ENCODE measurements around the gene LRRC73. TPM values are rescaled to one million over a fixed set of nuclear protein-coding genes. Genes with fewer than 3 reads are reported as not detected.
"Not testable (repeated sequence)": the region's sequence is repeated elsewhere in the genome, so short reads cannot be mapped to it uniquely, and the experiment has no call there.

Gene LRRC73
- total and polyA plus RNA-seq, 4 donors = 0.08 to 0.99 (median 0.10) TPM; not detected in 1

GRCh38 chr6:43467265-43467664 lies 42.9 kb downstream of the LRRC73 start:
- H3K27ac ChIP-seq (ENCODE audit: low read depth in 1 of 2, low read length in 2 of 2); H3K9me3 ChIP-seq (ENCODE audit: control insufficient read depth in 4 of 4, low read length in 3 of 4); H3K36me3 ChIP-seq (ENCODE audit: control insufficient read depth in 4 of 4, insufficient read depth in 3 of 4, low read depth in 1 of 4, low read length in 3 of 4); H3K9ac ChIP-seq (ENCODE audit: low read depth in 1 of 2, low read length in 2 of 2); H3K4me3 ChIP-seq (ENCODE audit: low read depth in 1 of 3, low read length in 3 of 3); H3K27me3 ChIP-seq (ENCODE audit: control insufficient read depth in 4 of 4, insufficient read depth in 4 of 4, low read length in 3 of 4); DNase-seq (ENCODE audit: low spot score); H3K4me1 ChIP-seq (ENCODE audit: control insufficient read depth in 4 of 4, insufficient read depth in 4 of 4, low read length in 3 of 4): not testable (repeated sequence)
- 63% methylated on average over 5 of the region's 5 CpGs for WGBS

GRCh38 chr6:43465948-43466347 lies 44.2 kb downstream of the LRRC73 start:
- H3K9me3 ChIP-seq (ENCODE audit: control insufficient read depth in 4 of 4, low read length in 3 of 4) = no peaks in the 10 kb centered on the region
- H3K36me3 ChIP-seq (ENCODE audit: control insufficient read depth in 4 of 4, insufficient read depth in 3 of 4, low read depth in 1 of 4, low read length in 3 of 4) = no peaks in the 10 kb centered on the region
- H3K27ac ChIP-seq (ENCODE audit: low read depth in 1 of 2, low read length in 2 of 2) = no peak overlapping the region
- H3K9ac ChIP-seq (ENCODE audit: low read depth in 1 of 2, low read length in 2 of 2) = no peak overlapping the region
- H3K4me3 ChIP-seq (ENCODE audit: low read depth in 1 of 3, low read length in 3 of 3) = no peak overlapping the region
- WGBS = 68% methylated on average over 2 of the region's 2 CpGs
- TF ChIP-seq FOXA2 (IDR thresholded peaks at IDR 0.05) (no peak), TAF1 (conservative IDR thresholded peaks at IDR 0.05) (no peak), GABPA (IDR thresholded peaks at IDR 0.05 in 1 of 2, conservative IDR thresholded peaks at IDR 0.05 in 1 of 2) (no peak), EGR1 (IDR thresholded peaks at IDR 0.05; ENCODE audit: low read depth in 2 of 2) (no peak), NR2F2 (IDR thresholded peaks at IDR 0.05) (no peak), CTCF (IDR thresholded peaks at IDR 0.05; ENCODE audit: low read depth, low read length, missing input control) (no peak), YY1 (IDR thresholded peaks at IDR 0.05) (no peak), HNF4A (conservative IDR thresholded peaks at IDR 0.05) (no peak), RAD21 (IDR thresholded peaks at IDR 0.05) (no peak), MAX (IDR thresholded peaks at IDR 0.05) (no peak), ATF3 (IDR thresholded peaks at IDR 0.05) (no peak), SP1 (IDR thresholded peaks at IDR 0.05) (no peak), ZBTB33 (IDR thresholded peaks at IDR 0.05) (no peak)
- DNase-seq (ENCODE audit: low spot score) = no peak
- H3K4me1 ChIP-seq (ENCODE audit: control insufficient read depth in 4 of 4, insufficient read depth in 4 of 4, low read length in 3 of 4) = no peaks in the 10 kb centered on the region
- no peaks in the 10 kb centered on the region for H3K27me3 ChIP-seq (ENCODE audit: control insufficient read depth in 4 of 4, insufficient read depth in 4 of 4, low read length in 3 of 4)

GRCh38 chr6:43464337-43464736 lies 45.8 kb downstream of the LRRC73 start:
- Histone ChIP-seq H3K9me3 (ENCODE audit: control insufficient read depth in 4 of 4, low read length in 3 of 4) (no peaks in the 10 kb centered on the region), H3K27me3 (ENCODE audit: control insufficient read depth in 4 of 4, insufficient read depth in 4 of 4, low read length in 3 of 4) (no peaks in the 10 kb centered on the region), H3K9ac (ENCODE audit: low read depth in 1 of 2, low read length in 2 of 2) (no peak overlapping the region), H3K4me3 (ENCODE audit: low read depth in 1 of 3, low read length in 3 of 3) (no peak overlapping the region), H3K4me1 (ENCODE audit: control insufficient read depth in 4 of 4, insufficient read depth in 4 of 4, low read length in 3 of 4) (no peaks in the 10 kb centered on the region), H3K27ac (ENCODE audit: low read depth in 1 of 2, low read length in 2 of 2) (no peak overlapping the region), H3K36me3 (ENCODE audit: control insufficient read depth in 4 of 4, insufficient read depth in 3 of 4, low read depth in 1 of 4, low read length in 3 of 4) (no peaks in the 10 kb centered on the region)
- TF ChIP-seq FOXA1 (IDR thresholded peaks at IDR 0.05) = no peak
- TF ChIP-seq RAD21 (IDR thresholded peaks at IDR 0.05) = no peak
- WGBS = 85% methylated on average over 8 of the region's 8 CpGs
- DNase-seq (ENCODE audit: low spot score) = no peak

Data from liver (tissue), 9 donors.